ENCODE measurements around the gene NT5C1B.

The NT5C1B gene

GRCh38 chr2:18598848-18599484 lies 9.6 kb upstream of the NT5C1B start:
- no peak for DNase-seq

DNA sequence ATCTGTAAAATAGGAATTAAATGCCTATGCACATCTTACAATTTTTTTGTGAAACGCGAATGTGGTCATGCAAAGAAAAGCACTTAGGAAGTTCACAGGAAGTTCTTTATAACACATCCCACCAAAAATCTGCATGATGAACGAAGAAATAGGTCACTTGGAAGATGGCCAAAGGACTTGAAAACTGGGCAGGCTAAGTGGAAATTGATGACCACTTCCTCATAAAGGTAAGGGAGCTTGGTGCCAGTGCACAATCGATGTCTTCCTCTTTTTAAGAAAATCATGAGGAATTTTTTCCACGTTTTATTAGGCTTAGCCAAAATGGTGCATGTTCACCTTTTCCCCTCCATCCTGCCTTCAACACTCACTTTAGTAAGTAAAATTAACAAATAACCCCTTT lies 8.2 kb upstream of the NT5C1B start:
- no peak for DNase-seq

DNA sequence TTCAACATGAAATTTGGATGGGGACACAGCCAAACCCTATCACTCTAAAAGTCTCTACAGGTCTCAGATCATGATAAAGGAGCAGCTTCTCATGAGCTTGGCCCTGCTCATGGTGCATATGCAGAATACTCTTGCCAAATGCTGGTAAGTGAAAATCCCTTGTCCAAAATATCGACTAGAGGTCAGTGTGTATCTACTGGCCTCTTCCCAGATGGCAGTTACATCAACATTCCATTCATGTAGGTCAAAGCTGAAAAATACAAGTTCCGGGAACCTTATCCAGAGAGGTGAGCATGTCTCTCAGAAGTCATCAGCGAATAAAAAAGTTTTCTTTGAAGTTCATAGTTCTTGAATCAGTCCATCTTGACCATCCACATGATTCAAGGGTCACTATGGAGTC lies 7.6 kb upstream of the NT5C1B start:
- no peak for DNase-seq

- no peak for DNase-seq
Measured at GRCh38 chr2:18593496-18593895, 4.1 kb upstream of the NT5C1B start.

GRCh38 chr2:18592372-18592771 lies 3.0 kb upstream of the NT5C1B start:
- no peak for DNase-seq

GRCh38 chr2:18588802-18589201 lies 567 bp downstream of the NT5C1B start:
- DNase-seq, result no peak

GRCh38 chr2:18588049-18588448 lies 1.3 kb downstream of the NT5C1B start:
- no peak for DNase-seq

GRCh38 chr2:18585526-18585925 lies 3.8 kb downstream of the NT5C1B start:
- DNase-seq, result no peak

DNA sequence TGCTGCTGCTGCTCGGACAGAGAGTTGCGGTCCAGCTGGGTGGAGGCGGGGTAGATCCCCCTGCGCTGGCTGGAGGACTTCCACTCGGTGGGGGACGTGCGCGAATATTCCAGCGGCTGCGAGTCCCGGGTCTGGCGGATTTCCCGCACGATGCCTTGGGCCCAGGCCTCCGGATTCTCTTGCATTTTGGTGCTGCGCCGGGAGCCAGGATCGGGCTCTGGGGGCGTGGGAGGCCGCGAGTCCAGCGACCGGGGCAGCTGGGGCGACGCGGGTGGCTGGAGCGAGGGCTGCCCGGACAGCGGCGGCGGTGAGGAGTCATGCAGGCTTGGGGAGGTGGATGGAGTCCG lies 4.8 kb downstream of the NT5C1B start:
- DNase-seq, result no peak

GRCh38 chr2:18583905-18584607 lies 5.3 kb downstream of the NT5C1B start:
- DNase-seq, result no peak

- DNase-seq, result no peak
Measured at GRCh38 chr2:18580606-18581005, 8.8 kb downstream of the NT5C1B start.

- no peak for DNase-seq
Measured at GRCh38 chr2:18578033-18578432, 11.3 kb downstream of the NT5C1B start.

- DNase-seq, result no peak
Measured at GRCh38 chr2:18566145-18566769, 23.1 kb downstream of the NT5C1B start.

- no peak for DNase-seq
Measured at GRCh38 chr2:18560797-18561085, 28.6 kb downstream of the NT5C1B start.

DNA sequence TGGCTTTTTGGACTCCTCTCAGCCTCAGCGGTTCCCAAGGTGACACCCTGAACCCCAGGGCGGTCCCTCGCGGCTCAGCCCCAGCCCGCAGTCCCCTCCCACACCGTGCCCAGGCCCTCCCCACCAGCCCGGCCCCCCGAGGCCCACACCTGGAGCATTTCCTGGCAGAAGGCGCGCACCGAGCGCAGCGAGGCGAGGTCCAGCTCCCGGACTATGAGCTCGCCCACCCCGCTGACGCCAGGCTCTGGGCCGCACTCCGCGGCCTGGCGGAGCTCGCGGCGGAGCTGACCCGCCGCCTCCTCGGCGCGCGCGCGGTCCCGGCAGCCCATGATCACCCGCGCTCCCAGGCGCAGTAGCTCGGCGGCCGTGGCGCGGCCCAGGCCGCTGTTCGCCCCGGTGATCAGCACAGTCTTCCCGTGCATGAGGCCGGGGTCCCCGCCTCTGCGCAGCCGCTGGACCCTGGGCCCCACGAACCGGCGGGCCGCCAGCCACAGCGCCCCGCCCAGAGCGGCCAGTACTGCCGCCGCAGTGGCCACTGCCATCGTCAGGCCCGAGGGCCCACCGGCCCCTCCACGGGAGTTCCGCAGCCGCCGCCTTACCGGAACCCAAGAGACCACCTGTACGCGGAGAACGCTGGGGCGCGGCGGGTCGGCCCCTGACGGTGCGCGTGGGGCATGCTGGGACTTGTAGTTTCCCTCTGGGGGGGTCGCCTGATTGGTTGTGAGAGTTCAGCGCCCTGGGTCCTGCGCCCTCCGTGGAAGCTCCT lies 29.2 kb downstream of the NT5C1B start, which contains the start of gene RDH14:
RDH14 (minus strand) TSS at position 623 of the 766 bp plus-strand sequence; CDS start at position 542, 81 bp downstream.
- peak; percentile 83 for DNase-seq

- no peak for DNase-seq
Measured at GRCh38 chr2:18559531-18560030, 29.8 kb downstream of the NT5C1B start.

DNA sequence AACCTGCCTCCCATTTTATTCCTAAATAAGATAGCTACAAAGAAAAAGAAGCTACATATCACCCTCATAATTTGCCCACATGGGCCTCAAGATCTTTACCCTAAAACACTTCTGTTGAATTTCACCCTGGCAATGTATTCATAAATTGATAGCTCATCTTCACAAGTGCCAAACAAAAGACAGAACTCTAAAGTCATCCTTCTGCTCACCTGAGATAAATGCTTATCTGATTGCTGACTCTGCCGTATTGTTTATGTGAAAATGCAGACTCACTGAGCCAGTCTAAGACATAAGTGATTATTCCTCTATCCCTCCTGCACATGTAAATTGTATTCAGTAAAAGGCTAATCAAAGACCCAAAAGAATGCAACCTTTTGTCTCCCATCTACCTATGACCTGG lies 30.9 kb downstream of the NT5C1B start:
- DNase-seq, result no peak

DNA sequence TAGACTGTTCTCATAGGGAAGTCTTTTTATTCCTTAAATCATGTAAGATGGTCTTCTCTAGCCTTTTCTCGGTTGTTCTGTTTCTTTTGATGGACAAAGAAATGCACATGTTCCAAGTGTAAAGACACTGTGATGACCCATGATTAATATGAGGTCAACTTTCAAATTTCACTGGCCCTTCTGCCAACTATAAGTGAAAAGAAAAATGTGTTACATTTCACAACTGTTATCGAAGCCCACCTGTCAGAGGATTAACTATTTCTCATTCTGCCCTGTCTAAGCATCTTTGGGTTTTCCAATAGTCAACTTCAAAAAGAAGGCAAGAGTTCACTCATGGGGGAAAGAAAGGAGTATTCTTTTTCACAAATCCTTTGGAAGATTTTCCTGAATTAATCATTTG lies 32.2 kb downstream of the NT5C1B start:
- no peak for DNase-seq

DNA sequence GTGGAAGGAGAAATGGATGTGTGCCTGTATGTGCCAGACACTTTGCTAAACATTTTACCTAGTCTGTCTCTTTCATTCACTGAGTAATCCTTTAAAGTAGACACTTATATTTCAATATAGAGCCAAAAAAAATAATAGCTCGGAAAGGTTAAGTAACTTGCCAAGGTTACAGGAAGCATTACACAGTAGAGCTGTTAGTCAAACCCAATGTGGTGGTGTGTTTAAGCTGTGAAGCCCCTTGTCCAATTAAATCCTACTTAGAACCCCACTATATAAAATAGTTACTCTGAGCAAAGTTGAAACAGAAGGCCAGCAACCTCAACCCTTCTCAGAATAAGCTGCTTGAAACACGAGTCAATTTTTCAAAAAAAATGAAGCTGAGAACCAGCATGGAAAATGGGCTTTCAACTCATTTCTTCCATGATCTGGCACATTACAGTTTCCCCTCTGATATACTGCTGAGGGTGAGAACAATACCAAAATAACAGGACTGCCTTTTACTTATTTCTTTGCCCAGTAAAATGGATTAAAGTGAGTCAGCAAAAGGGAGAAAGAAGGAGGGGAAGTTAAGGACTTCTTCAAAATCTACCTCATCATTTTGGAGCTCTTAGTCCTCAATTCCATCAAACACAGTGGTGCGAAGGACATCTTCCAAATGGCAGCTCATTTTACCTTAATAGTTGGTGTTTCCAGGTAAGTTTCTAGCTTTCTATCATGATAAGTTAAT lies 36.9 kb downstream of the NT5C1B start:
- DNase-seq, result no peak

DNA sequence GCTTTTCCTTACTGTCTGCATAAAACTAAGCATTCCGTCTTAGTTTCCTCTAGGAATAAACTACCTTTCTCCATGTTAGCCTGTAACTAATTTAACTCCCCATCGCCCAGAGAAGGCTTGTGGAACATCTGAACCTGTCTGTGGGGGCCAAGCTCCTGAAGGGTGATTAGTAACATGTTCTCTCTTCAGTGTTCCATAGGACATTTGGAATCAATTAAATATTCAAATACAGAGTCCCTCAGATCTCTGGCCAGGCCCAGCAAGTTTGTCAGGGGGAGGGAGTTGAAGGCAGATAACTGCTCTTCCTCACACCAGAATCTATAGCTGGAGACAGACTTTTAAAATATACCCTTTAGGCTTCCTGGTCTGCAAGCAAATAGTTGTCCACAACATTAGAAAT lies 37.7 kb downstream of the NT5C1B start:
- no peak for DNase-seq

DNA sequence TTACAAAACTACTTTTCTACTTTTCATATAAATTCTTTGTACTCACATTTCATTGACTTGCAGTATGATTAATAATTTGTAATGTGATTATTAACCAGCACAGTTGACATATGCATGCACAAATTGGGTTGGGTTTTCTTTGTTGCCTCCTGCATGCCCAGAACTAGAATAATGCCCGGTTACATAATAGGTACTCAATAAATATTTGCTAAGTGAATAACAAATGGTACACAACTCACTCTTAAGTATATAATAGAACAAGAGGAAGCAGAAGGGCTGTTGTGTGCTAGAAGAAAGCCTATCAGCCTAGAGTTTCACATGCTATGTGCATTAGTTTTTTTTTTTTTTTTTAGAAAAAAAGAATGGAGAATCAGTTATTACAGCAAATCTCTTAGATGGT lies 38.2 kb downstream of the NT5C1B start:
- no peak for DNase-seq

GRCh38 chr2:18550433-18550832 lies 38.9 kb downstream of the NT5C1B start:
- DNase-seq, result no peak

DNA sequence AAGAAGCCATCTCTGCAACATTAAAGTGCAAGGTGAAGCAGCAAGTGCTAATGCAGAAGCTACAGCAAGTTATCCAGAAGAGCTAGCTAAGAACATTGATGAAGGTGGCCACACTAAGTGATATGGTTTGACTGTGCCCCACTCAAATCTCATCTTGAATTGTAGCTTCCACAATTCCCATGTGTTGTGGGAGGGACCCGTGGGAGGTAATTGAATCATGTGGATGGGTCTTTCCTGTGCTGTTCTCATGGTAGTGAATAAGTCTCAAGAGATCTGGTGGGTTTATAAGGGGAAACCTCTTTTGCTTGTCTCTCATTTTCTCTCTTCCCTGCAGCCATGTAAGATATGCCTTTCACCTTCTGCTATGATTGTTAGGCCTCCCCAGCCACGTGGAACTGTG lies 40.3 kb downstream of the NT5C1B start:
- no peak for DNase-seq
